ENCODE results near the gene ATP2A1.

ATP2A1 gene

DNA sequence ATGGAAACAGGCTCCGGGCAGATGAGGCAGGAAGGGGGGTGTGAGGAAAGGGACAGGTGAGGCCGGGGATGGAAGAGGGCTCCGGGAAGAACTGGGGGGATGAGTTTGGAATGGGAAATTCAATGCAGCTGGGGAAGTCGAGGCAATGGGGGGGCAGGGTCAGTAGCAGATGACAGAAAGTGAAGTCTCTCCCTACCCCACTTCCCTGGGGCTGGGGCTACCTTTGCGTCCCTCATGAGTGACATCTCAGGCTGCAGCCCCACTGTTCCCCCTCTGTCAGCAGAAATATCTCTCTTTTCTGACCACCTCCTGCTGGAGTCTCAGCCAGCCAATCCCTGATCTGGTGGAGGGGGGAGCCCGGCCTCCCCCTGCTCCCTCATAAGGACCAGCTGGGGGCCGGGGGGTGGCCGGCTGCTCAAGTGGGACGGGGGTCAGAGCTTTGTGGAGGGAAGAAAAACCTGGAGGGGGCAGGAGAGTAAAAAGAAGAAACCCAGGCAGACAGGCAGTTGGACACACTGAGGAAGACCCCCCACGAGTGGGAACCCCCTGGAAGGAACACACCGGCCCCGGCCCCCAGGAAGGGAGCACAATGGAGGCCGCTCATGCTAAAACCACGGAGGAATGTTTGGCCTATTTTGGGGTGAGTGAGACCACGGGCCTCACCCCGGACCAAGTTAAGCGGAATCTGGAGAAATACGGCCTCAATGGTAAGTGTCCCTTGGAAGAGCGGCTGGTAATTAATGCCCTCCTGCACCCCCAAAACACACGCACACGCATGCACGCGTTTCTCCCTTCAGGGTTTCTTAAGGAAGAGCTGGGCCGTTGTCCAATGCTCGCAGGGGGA is at the start of gene ATP2A1:
ATP2A1 (plus strand) TSS at position 406 of the 844 bp plus-strand sequence; CDS start at position 590, 184 bp downstream.
- DNase-seq (ENCODE audit: low read depth in 2 of 2): no peak
- H3K4me3 ChIP-seq (replicated peaks in 1 of 2; ENCODE audit: low read depth in 2 of 2, low read length in 2 of 2): peak within 1 kb of the TSS; percentile 72 to 74
- TF ChIP-seq, protein P1, sequence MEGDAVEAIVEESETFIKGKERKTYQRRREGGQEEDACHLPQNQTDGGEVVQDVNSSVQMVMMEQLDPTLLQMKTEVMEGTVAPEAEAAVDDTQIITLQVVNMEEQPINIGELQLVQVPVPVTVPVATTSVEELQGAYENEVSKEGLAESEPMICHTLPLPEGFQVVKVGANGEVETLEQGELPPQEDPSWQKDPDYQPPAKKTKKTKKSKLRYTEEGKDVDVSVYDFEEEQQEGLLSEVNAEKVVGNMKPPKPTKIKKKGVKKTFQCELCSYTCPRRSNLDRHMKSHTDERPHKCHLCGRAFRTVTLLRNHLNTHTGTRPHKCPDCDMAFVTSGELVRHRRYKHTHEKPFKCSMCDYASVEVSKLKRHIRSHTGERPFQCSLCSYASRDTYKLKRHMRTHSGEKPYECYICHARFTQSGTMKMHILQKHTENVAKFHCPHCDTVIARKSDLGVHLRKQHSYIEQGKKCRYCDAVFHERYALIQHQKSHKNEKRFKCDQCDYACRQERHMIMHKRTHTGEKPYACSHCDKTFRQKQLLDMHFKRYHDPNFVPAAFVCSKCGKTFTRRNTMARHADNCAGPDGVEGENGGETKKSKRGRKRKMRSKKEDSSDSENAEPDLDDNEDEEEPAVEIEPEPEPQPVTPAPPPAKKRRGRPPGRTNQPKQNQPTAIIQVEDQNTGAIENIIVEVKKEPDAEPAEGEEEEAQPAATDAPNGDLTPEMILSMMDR (IDR thresholded peaks at IDR 0.05; ENCODE audit: low read depth, low read length): no peak

GRCh38 chr16:28829747-28830146 is 48.5 kb upstream of the ATP2A1 start:
- no peak for DNase-seq (ENCODE audit: low read depth in 2 of 2)
- no peak overlapping the region for H3K4me3 ChIP-seq (replicated peaks in 1 of 2; ENCODE audit: low read depth in 2 of 2, low read length in 2 of 2)
- TF ChIP-seq, protein P1 (IDR thresholded peaks at IDR 0.05; ENCODE audit: low read depth, low read length): no peak

GRCh38 chr16:28830531-28830930 is 47.8 kb upstream of the ATP2A1 start:
- DNase-seq (ENCODE audit: low read depth in 2 of 2): no peak
- TF ChIP-seq, protein P1 (IDR thresholded peaks at IDR 0.05; ENCODE audit: low read depth, low read length): no peak
- H3K4me3 ChIP-seq (replicated peaks in 1 of 2; ENCODE audit: low read depth in 2 of 2, low read length in 2 of 2): no peak overlapping the region

DNA sequence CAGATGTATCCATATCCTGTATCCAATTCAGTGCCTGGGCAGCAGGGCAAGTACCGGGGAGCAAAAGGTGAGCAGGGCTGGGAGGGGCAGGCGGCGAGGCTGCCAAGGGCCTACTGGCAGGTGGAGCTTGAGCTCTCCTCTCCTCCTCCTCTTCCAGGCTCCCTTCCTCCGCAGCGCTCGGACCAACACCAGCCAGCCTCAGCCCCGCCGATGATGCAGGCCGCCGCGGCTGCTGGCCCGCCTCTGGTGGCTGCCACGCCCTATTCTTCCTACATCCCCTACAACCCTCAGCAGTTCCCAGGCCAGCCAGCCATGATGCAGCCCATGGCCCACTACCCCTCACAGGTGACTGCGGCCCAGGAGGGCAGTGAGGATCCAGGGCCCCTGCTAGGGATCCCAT is 43.9 kb upstream of the ATP2A1 start:
- TF ChIP-seq, protein P1 (IDR thresholded peaks at IDR 0.05; ENCODE audit: low read depth, low read length): no peak
- H3K4me3 ChIP-seq (replicated peaks in 1 of 2; ENCODE audit: low read depth in 2 of 2, low read length in 2 of 2): no peak overlapping the region
- no peak for DNase-seq (ENCODE audit: low read depth in 2 of 2)

GRCh38 chr16:28834873-28835863 is 43.1 kb upstream of the ATP2A1 start:
- no peak for DNase-seq (ENCODE audit: low read depth in 2 of 2)
- TF ChIP-seq, protein P1 (IDR thresholded peaks at IDR 0.05; ENCODE audit: low read depth, low read length): no peak
- no peak overlapping the region for H3K4me3 ChIP-seq (replicated peaks in 1 of 2; ENCODE audit: low read depth in 2 of 2, low read length in 2 of 2)

GRCh38 chr16:28835864-28836760 is 42.2 kb upstream of the ATP2A1 start:
- no peak overlapping the region for H3K4me3 ChIP-seq (replicated peaks in 1 of 2; ENCODE audit: low read depth in 2 of 2, low read length in 2 of 2)
- no peak for DNase-seq (ENCODE audit: low read depth in 2 of 2)
- TF ChIP-seq, protein P1 (IDR thresholded peaks at IDR 0.05; ENCODE audit: low read depth, low read length): no peak
